ENCODE measurements around the gene FUT2. TPM values are rescaled to one million over a fixed set of nuclear protein-coding genes. Genes with fewer than 3 reads are reported as not detected.

The FUT2 gene
- total RNA-seq, 1 donor from 2014 or later = 1.5 TPM

DNA sequence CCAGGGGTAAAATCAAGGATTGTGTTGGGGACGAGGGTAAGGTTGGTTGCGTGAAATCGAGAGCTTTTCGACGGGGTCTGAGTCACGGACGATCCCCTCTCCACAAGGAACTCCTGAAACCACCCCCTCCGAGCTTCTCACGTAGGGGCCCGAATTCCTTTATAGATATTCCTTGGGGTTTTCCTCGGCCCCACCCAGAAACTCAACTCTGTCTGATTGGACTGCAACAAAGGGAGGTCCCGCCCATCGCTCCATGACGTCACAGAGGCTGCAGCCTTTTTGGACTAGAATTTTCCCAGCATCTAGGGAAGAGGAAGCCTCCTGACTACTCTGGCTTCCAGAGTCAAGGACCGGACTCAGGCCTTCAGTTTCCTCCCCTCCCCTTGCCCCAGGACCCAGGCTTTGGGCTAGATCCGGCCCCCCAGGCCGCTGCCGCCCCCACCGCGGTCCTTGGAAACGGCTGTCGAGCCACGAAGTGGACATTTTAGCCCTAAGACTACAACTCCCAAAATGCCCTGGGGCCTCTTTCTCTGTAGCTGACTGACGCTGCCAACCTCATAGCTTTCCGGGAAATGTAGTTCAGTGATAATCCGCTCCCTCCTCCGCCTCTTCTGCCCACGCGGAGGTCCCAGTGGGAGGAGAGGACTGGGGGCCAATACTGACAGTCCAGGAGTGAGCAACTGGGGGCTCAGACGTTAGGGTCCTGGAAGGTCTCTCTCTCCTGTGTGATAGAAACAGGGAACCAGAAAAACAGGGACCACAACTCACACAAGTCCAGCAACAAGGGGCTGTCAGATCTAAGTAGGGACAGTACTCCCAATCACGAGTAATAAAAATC is 51.2 kb downstream of the FUT2 start, which contains the start of gene IZUMO1:
IZUMO1 (minus strand) TSS at position 172 of the 838 bp plus-strand sequence. CDS start 1,050 bp downstream, outside the sequence.
- DNase-seq (ENCODE audit: low spot score) = peak; percentile 80
- Mint-ChIP-seq H3K4me1 (ENCODE audit: unreplicated experiment) (peaks cover 18% of the 10 kb centered on the region), H3K27ac (ENCODE audit: unreplicated experiment) (peak within 1 kb of the TSS; percentile 83), H3K9me3 (ENCODE audit: unreplicated experiment) (no peaks in the 10 kb centered on the region), H3K36me3 (ENCODE audit: low read depth, unreplicated experiment) (peaks cover 4% of the 10 kb centered on the region), H3K4me3 (ENCODE audit: unreplicated experiment) (peak within 1 kb of the TSS; percentile 72), H3K27me3 (ENCODE audit: unreplicated experiment) (peaks cover 14% of the 10 kb centered on the region)
- no peak for TF ChIP-seq CTCF (IDR thresholded peaks at IDR 0.05; ENCODE audit: unreplicated experiment)

DNA sequence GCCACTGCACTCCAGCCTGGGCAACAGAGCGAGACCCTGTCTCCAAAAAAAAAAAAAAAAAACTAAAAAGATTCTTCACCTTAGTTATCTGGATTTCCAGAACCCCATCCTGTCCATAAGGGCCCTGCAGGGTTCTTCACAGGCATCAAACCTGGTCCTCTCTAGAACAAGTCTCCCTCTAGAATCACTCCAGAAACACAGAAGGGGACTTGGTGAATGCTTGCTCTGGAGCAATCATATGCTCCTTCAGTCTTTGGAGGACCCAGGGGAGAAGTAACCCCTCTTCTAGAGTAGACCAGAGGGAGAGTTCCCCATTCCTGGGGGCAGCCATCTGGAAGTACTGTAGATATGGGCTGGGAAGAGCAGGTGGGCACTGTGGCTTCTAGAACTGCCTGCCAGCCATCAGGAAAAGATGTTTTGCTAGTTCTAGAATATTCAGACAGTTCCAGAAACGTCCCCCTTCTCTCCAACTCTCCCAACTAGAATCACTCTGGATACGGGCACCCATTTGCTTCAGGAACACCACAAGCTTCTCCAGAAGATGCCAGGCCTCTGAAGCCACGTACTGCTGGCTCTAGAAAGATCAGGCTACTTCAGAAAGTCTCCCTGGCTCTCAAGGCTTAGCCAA is 53.9 kb downstream of the FUT2 start:
- TF ChIP-seq CTCF (IDR thresholded peaks at IDR 0.05; ENCODE audit: unreplicated experiment) = no peak
- DNase-seq (ENCODE audit: low spot score) = no peak
- Mint-ChIP-seq H3K36me3 (ENCODE audit: low read depth, unreplicated experiment) (peaks cover 4% of the 10 kb centered on the region), H3K4me1 (ENCODE audit: unreplicated experiment) (peaks cover 21% of the 10 kb centered on the region), H3K27ac (ENCODE audit: unreplicated experiment) (no peak overlapping the region), H3K27me3 (ENCODE audit: unreplicated experiment) (peaks cover 9% of the 10 kb centered on the region), H3K9me3 (ENCODE audit: unreplicated experiment) (no peaks in the 10 kb centered on the region), H3K4me3 (ENCODE audit: unreplicated experiment) (no peak overlapping the region)

- TF ChIP-seq CTCF (IDR thresholded peaks at IDR 0.05; ENCODE audit: unreplicated experiment) = no peak
- Mint-ChIP-seq H3K27ac (ENCODE audit: unreplicated experiment) (no peak overlapping the region), H3K4me3 (ENCODE audit: unreplicated experiment) (no peak overlapping the region), H3K36me3 (ENCODE audit: low read depth, unreplicated experiment) (peaks cover 4% of the 10 kb centered on the region), H3K9me3 (ENCODE audit: unreplicated experiment) (no peaks in the 10 kb centered on the region), H3K27me3 (ENCODE audit: unreplicated experiment) (peaks cover 9% of the 10 kb centered on the region), H3K4me1 (ENCODE audit: unreplicated experiment) (peaks cover 21% of the 10 kb centered on the region)
- DNase-seq (ENCODE audit: low spot score) = no peak
Observed at GRCh38 chr19:48750351-48750750, 54.6 kb downstream of the FUT2 start.

- no peaks in the 10 kb centered on the region for H3K9me3 Mint-ChIP-seq (ENCODE audit: unreplicated experiment)
- H3K4me1 Mint-ChIP-seq (ENCODE audit: unreplicated experiment) = peaks cover 20% of the 10 kb centered on the region
- peaks cover 7% of the 10 kb centered on the region for H3K27me3 Mint-ChIP-seq (ENCODE audit: unreplicated experiment)
- peak overlapping the region; percentile 88 for H3K27ac Mint-ChIP-seq (ENCODE audit: unreplicated experiment)
- peaks cover 4% of the 10 kb centered on the region for H3K36me3 Mint-ChIP-seq (ENCODE audit: low read depth, unreplicated experiment)
- DNase-seq (ENCODE audit: low spot score) = no peak
- TF ChIP-seq CTCF (IDR thresholded peaks at IDR 0.05; ENCODE audit: unreplicated experiment) = no peak
- H3K4me3 Mint-ChIP-seq (ENCODE audit: unreplicated experiment) = peak overlapping the region; percentile 86
Observed at GRCh38 chr19:48750771-48751504, 55.2 kb downstream of the FUT2 start.

Data from endothelial cell (in vitro differentiated cells).